Neural cell (in vitro differentiated cells): ENCODE results near the gene DDX27. TPM values are rescaled to one million over a fixed set of nuclear protein-coding genes. Genes with fewer than 3 reads are reported as not detected.

Experiments
- H2AFZ ChIP-seq: fragments of 200-600, 300-800 bp; sonication (generic), shearing (Covaris generic); 2 replicates; pipeline ENCODE4 v1.6.0; 2014; ENCODE audit warnings: low read depth, mild to moderate bottlenecking, antibody characterized with exemption, low read length, moderate library complexity
- H3F3A ChIP-seq: fragments of 200-600 bp; shearing (Covaris generic); 2 replicates; pipeline ENCODE4 v1.6.1; 2016; ENCODE audit warnings: mild to moderate bottlenecking, moderate library complexity, mixed read lengths, antibody characterized with exemption, low read length; ENCODE audit not compliant: insufficient read depth, poor library complexity, severe bottlenecking
- H3K27ac ChIP-seq: fragments of 200-600, 300-800 bp; sonication (generic), shearing (Covaris generic); 2 replicates; pipeline ENCODE4 v1.5.1; 2014; ENCODE audit warnings: mild to moderate bottlenecking, low read length, moderate library complexity
- H3K27me3 ChIP-seq: fragments of 300-800, 200-600 bp; sonication (generic), shearing (Covaris generic); 2 replicates; pipeline ENCODE4 v1.6.0; 2014; ENCODE audit warnings: mild to moderate bottlenecking, low read depth, low read length, moderate library complexity; ENCODE audit not compliant: insufficient read depth
- H3K36me3 ChIP-seq: fragments of 300-800, 200-600 bp; sonication (generic), shearing (Covaris generic); 2 replicates; pipeline ENCODE4 v1.5.1; 2014; ENCODE audit warnings: mild to moderate bottlenecking, antibody characterized with exemption, low read length, moderate library complexity; ENCODE audit not compliant: insufficient read depth
- H3K4me2 ChIP-seq: fragments of 300-800, 200-600 bp; sonication (generic), shearing (Covaris generic); 2 replicates; pipeline ENCODE4 v1.6.0; 2014; ENCODE audit warnings: mild to moderate bottlenecking, low read length
- H3K4me3 ChIP-seq: fragments of 300-800, 200-600 bp; sonication (generic), shearing (Covaris generic); 2 replicates; pipeline ENCODE4 v1.5.1; 2014; ENCODE audit warnings: mild to moderate bottlenecking, low read length, moderate library complexity
- H3K79me2 ChIP-seq: fragments of 200-600 bp; shearing (Covaris generic); replicated peaks from 2 replicates; pipeline ENCODE4 v1.6.0; 2014; ENCODE audit warnings: mild to moderate bottlenecking, low read length, moderate library complexity; ENCODE audit not compliant: insufficient read depth
- H3K9ac ChIP-seq: fragments of 300-800, 200-600 bp; sonication (generic), shearing (Covaris generic); 2 replicates; pipeline ENCODE4 v1.6.1; 2016; ENCODE audit warnings: mild to moderate bottlenecking, low read length, mixed read lengths
- H3K9me2 ChIP-seq: fragments of 200-600 bp; shearing (Covaris generic); 2 replicates; pipeline ENCODE4 v1.6.1; 2016; ENCODE audit warnings: mild to moderate bottlenecking, low read length, mixed read lengths; ENCODE audit not compliant: insufficient read depth
- H3K9me3 ChIP-seq: fragments of 200-600, 300-800 bp; sonication (generic), shearing (Covaris generic); 2 replicates; pipeline ENCODE4 v1.6.1; 2016; ENCODE audit warnings: mild to moderate bottlenecking, mixed run types, low read length, moderate library complexity, mixed read lengths
- H4K20me1 ChIP-seq: fragments of 200-600 bp; shearing (Covaris generic); 2 replicates; pipeline ENCODE4 v1.6.1; 2016; ENCODE audit warnings: mild to moderate bottlenecking, mixed run types; ENCODE audit not compliant: insufficient read depth
- CTCF ChIP-seq: fragments of 450-650 bp; IDR thresholded peaks from 2 replicates; pipeline ENCODE4 v1.5.1; 2014; ENCODE audit warnings: antibody characterized with exemption, mild to moderate bottlenecking, moderate library complexity; ENCODE audit not compliant: poor library complexity, severe bottlenecking
- EP300 ChIP-seq: fragments of 450-650 bp; conservative IDR thresholded peaks from 2 replicates; pipeline ENCODE4 v1.6.1; 2014; ENCODE audit warnings: antibody characterized with exemption, mild to moderate bottlenecking, moderate library complexity; ENCODE audit not compliant: poor library complexity, severe bottlenecking
- EZH2 ChIP-seq: fragments of 200-600, 300-800 bp; shearing (Covaris generic), sonication (generic); IDR thresholded peaks from 2 replicates; pipeline ENCODE4 v1.6.1; 2014; ENCODE audit warnings: antibody characterized with exemption, low read length, borderline replicate concordance, mild to moderate bottlenecking; ENCODE audit not compliant: insufficient read depth, poor library complexity, severe bottlenecking
- MXI1 ChIP-seq: fragments of 450-650 bp; conservative IDR thresholded peaks from 2 replicates; pipeline ENCODE4 v1.6.1; 2014; ENCODE audit warnings: antibody characterized with exemption, mild to moderate bottlenecking; ENCODE audit not compliant: poor library complexity, severe bottlenecking
- POLR2AphosphoS5 ChIP-seq: IDR thresholded peaks from 2 replicates; pipeline ENCODE4 v1.6.1; 2012
- RAD21 ChIP-seq: fragments of 450-650 bp; conservative IDR thresholded peaks from 2 replicates; pipeline ENCODE4 v1.6.1; 2014; ENCODE audit warnings: antibody characterized with exemption, mild to moderate bottlenecking, moderate library complexity
- REST ChIP-seq: IDR thresholded peaks from 2 replicates; pipeline ENCODE4 v1.6.1; 2012; ENCODE audit warnings: borderline replicate concordance
- SMC3 ChIP-seq: fragments of 450-650 bp; conservative IDR thresholded peaks from 2 replicates; pipeline ENCODE4 v1.6.1; 2014; ENCODE audit warnings: antibody characterized with exemption, mild to moderate bottlenecking, moderate library complexity; ENCODE audit not compliant: poor library complexity
- TAF1 ChIP-seq: IDR thresholded peaks from 2 replicates; pipeline ENCODE4 v1.6.1; 2012; ENCODE audit warnings: low read depth
- polyA plus RNA-seq: library from polyadenylated mRNA; depleted of rRNA; stranded (reverse); fragments of >200 nt; gene quantifications from 2 replicates; pipeline ENCODE4 v1.2.3, GENCODE V29; 2014

DDX27 gene
- polyA plus RNA-seq, 1 donor from 2014 or later = 35.4 TPM

- H3K4me3 ChIP-seq = peak within 1 kb of the TSS; percentile 77
- H3K9me2 ChIP-seq = no peaks in the 10 kb centered on the region
- peaks cover 17% of the 10 kb centered on the region for H3K36me3 ChIP-seq
- H3K4me2 ChIP-seq = peak within 1 kb of the TSS; percentile 100
- no peaks in the 10 kb centered on the region for H3F3A ChIP-seq
- peak within 1 kb of the TSS; percentile 62 for H2AFZ ChIP-seq
- H4K20me1 ChIP-seq = no peaks in the 10 kb centered on the region
- H3K27me3 ChIP-seq = no peaks in the 10 kb centered on the region
- H3K27ac ChIP-seq = peak within 1 kb of the TSS; percentile 92
- peaks cover 56% of the 10 kb centered on the region for H3K79me2 ChIP-seq
- H3K9me3 ChIP-seq = no peaks in the 10 kb centered on the region
- peak within 1 kb of the TSS; percentile 90 for H3K9ac ChIP-seq
- TF ChIP-seq TAF1 (peak; percentile 81), SMC3 (no peak), CTCF (peak; percentile 51), RAD21 (peak; percentile 16), EP300 (peak; percentile 44), EZH2 (no peak), REST (peak; percentile 93), POLR2AphosphoS5 (peak; percentile 100), MXI1 (peak; percentile 69)
These were observed 59.0 kb downstream of the DDX27 start, which contains the start of gene ZNFX1 for GRCh38 chr20:49278036-49278817. Gene ZNFX1 (minus strand): TSS chr20:49278057. CDS start chr20:49275839, 2,218 bp downstream.

- Histone ChIP-seq H3K4me3 (peak overlapping the region; percentile 77), H3K27me3 (no peaks in the 10 kb centered on the region), H3K4me2 (peak overlapping the region; percentile 100), H3K9me3 (no peaks in the 10 kb centered on the region), H3K79me2 (peaks cover 64% of the 10 kb centered on the region), H3K9me2 (no peaks in the 10 kb centered on the region), H3K27ac (peak overlapping the region; percentile 92), H3K9ac (peak overlapping the region; percentile 90), H3K36me3 (peaks cover 25% of the 10 kb centered on the region), H4K20me1 (peaks cover 7% of the 10 kb centered on the region), H2AFZ (peak overlapping the region; percentile 47), H3F3A (no peaks in the 10 kb centered on the region)
- no peak for TF ChIP-seq RAD21
- peak; percentile 84 for TF ChIP-seq MXI1
- no peak for TF ChIP-seq SMC3
- TF ChIP-seq EZH2 = no peak
These were observed 59.8 kb downstream of the DDX27 start for GRCh38 chr20:49278818-49279676.
